ENCODE measurements around the gene GRIN2A. TPM values are rescaled to one million over a fixed set of nuclear protein-coding genes. Genes with fewer than 3 reads are reported as not detected.

The GRIN2A gene
- polyA plus RNA-seq, 1 donor from 2014 or later, result 0.11 TPM

GRCh38 chr16:10045291-10045775 lies 136.9 kb downstream of the GRIN2A start:
- Histone ChIP-seq H4K20me1 (ENCODE audit: insufficient read depth) (no peaks in the 10 kb centered on the region), H2AFZ (ENCODE audit: low read depth, low read length) (no peak overlapping the region), H3K9me2 (ENCODE audit: insufficient read depth, low read length) (no peaks in the 10 kb centered on the region), H3K79me2 (replicated peaks; ENCODE audit: insufficient read depth, low read length) (no peaks in the 10 kb centered on the region), H3K4me3 (ENCODE audit: low read length) (no peak overlapping the region), H3F3A (ENCODE audit: insufficient read depth, low read length, poor library complexity, severe bottlenecking) (no peaks in the 10 kb centered on the region), H3K9me3 (ENCODE audit: low read length) (no peaks in the 10 kb centered on the region), H3K36me3 (ENCODE audit: insufficient read depth, low read length) (no peaks in the 10 kb centered on the region), H3K27me3 (ENCODE audit: insufficient read depth, low read depth, low read length) (no peaks in the 10 kb centered on the region), H3K27ac (ENCODE audit: low read length) (no peak overlapping the region), H3K4me2 (ENCODE audit: low read length) (no peak overlapping the region), H3K9ac (ENCODE audit: low read length) (no peak overlapping the region)
- TF ChIP-seq TAF1 (IDR thresholded peaks at IDR 0.05; ENCODE audit: low read depth), result no peak
- no peak for TF ChIP-seq CTCF (IDR thresholded peaks at IDR 0.05; ENCODE audit: poor library complexity, severe bottlenecking)
- no peak for TF ChIP-seq MXI1 (conservative IDR thresholded peaks at IDR 0.05; ENCODE audit: poor library complexity, severe bottlenecking)

DNA sequence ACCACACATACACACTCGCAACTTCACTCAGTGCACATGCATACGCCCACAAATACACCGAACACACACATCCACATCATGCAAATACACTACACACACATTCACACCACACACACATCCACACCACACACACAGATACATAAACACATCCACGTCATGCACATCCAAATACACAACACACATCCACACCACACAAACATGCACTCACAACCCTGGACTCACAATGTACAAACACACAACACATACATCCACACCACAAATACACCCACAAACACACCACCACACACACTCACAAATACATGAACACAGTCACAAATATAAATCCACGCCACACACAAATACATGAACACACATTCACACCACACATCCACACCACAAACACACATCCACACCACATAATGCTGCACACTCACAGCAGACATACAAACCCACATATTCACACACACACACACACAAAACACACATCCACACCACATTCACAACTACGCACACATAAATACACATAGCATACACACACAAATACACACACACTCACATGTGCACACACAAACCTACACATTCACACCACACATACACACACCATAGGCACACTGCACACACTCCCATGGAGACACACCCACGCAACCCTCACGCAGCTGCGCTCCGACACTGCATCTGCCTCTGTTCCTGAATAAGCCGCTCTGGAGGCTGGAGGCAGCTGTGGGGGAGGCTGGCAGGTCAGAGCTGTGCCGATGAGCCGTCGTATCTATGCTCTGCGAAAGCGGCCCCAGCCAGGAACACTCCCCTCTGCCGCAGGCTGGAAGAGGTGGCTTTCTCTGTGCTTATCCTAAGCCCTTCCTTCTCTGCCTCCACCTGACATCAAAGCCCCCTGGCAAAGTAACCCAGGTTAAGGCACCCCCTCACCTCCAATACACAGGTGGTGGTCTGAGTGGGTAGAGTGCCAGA lies 141.8 kb downstream of the GRIN2A start:
- H3K27ac ChIP-seq (ENCODE audit: low read length), result no peak overlapping the region
- no peak overlapping the region for H3K9ac ChIP-seq (ENCODE audit: low read length)
- H3F3A ChIP-seq (ENCODE audit: insufficient read depth, low read length, poor library complexity, severe bottlenecking), result no peaks in the 10 kb centered on the region
- no peak overlapping the region for H3K4me2 ChIP-seq (ENCODE audit: low read length)
- no peak overlapping the region for H3K4me3 ChIP-seq (ENCODE audit: low read length)
- no peaks in the 10 kb centered on the region for H3K9me3 ChIP-seq (ENCODE audit: low read length)
- TF ChIP-seq REST (IDR thresholded peaks at IDR 0.05; ENCODE audit: borderline replicate concordance), result no peak
- no peak for TF ChIP-seq EZH2 (IDR thresholded peaks at IDR 0.05; ENCODE audit: borderline replicate concordance, insufficient read depth, low read length, poor library complexity, severe bottlenecking)
- no peak for TF ChIP-seq SMC3 (conservative IDR thresholded peaks at IDR 0.05; ENCODE audit: poor library complexity)
- no peak for TF ChIP-seq TAF1 (IDR thresholded peaks at IDR 0.05; ENCODE audit: low read depth)
- TF ChIP-seq POLR2AphosphoS5 (IDR thresholded peaks at IDR 0.05), result no peak
- TF ChIP-seq CTCF (IDR thresholded peaks at IDR 0.05; ENCODE audit: poor library complexity, severe bottlenecking), result no peak
- no peak for TF ChIP-seq MXI1 (conservative IDR thresholded peaks at IDR 0.05; ENCODE audit: poor library complexity, severe bottlenecking)
- TF ChIP-seq EP300 (conservative IDR thresholded peaks at IDR 0.05; ENCODE audit: poor library complexity, severe bottlenecking), result no peak
- TF ChIP-seq RAD21 (conservative IDR thresholded peaks at IDR 0.05), result no peak
- H4K20me1 ChIP-seq (ENCODE audit: insufficient read depth), result no peaks in the 10 kb centered on the region
- H2AFZ ChIP-seq (ENCODE audit: low read depth, low read length), result no peak overlapping the region
- no peaks in the 10 kb centered on the region for H3K9me2 ChIP-seq (ENCODE audit: insufficient read depth, low read length)
- H3K36me3 ChIP-seq (ENCODE audit: insufficient read depth, low read length), result no peaks in the 10 kb centered on the region
- no peaks in the 10 kb centered on the region for H3K27me3 ChIP-seq (ENCODE audit: insufficient read depth, low read depth, low read length)
- no peaks in the 10 kb centered on the region for H3K79me2 ChIP-seq (replicated peaks; ENCODE audit: insufficient read depth, low read length)
